ENCODE data around the gene RBFOX2. TPM values are rescaled to one million over a fixed set of nuclear protein-coding genes. Genes with fewer than 3 reads are reported as not detected.

Gene RBFOX2
- total and polyA plus RNA-seq, 2 donors (not counting 3 experiments of a cell fraction or from before 2014, with no cell fraction given), result 125 to 142 TPM

DNA sequence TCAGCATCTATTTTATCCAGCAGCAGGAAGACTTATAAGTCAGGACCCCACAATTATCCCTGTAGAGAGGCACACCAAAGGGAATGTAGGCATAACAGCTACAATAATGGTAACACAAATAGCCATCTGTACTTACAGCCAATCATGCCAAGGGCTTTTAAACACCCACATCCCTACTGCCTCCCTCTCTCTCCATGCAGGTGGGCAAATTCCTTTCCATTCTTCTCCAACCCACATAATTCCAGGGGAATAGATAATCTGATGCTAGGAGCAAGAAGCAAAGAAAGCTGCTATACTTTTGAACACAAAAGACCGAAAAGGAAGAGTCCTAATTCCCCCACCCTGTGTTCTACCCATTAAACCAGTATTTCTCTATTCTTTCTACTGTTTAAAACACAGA lies 46.7 kb downstream of the RBFOX2 start:
- Histone ChIP-seq H3K4me3 (replicated peaks in 1 of 3; ENCODE audit: insufficient read depth in 1 of 3, low read depth in 1 of 3, low read length in 3 of 3) (no peak overlapping the region), H3K79me2 (ENCODE audit: control insufficient read depth, insufficient read depth, low read length) (peaks cover 48% of the 10 kb centered on the region), H3K27me3 (ENCODE audit: control insufficient read depth in 2 of 2, insufficient read depth in 2 of 2, low read length in 2 of 2) (no peaks in the 10 kb centered on the region), H3K36me3 (ENCODE audit: control insufficient read depth in 2 of 2, extremely low read depth in 1 of 2, insufficient read depth in 2 of 2, low read length in 2 of 2) (no peaks in the 10 kb centered on the region), H3K27ac (ENCODE audit: insufficient read depth, low read depth, low read length) (no peak overlapping the region), H3K9ac (replicated peaks; ENCODE audit: extremely low read depth, insufficient read depth, low read length) (no peak overlapping the region), H3K4me1 (ENCODE audit: control insufficient read depth, extremely low read depth, insufficient read depth, low read length) (peaks cover 13% of the 10 kb centered on the region), H3K9me3 (replicated peaks; ENCODE audit: control insufficient read depth, insufficient read depth, low read length) (no peaks in the 10 kb centered on the region), H3K9me1 (replicated peaks; ENCODE audit: control insufficient read depth, extremely low read depth, insufficient read depth, low read length) (no peaks in the 10 kb centered on the region), H4K20me1 (replicated peaks; ENCODE audit: control insufficient read depth, extremely low read depth, insufficient read depth, low read length) (no peaks in the 10 kb centered on the region), H2AFZ (ENCODE audit: low read depth, low read length) (no peak overlapping the region), H3K4me2 (ENCODE audit: insufficient read depth, low read length) (no peak overlapping the region)
- no TSS peak for BruUV-seq (replicated peaks)
- intact Hi-C loops (cut with micrococcal nuclease) (no loop called here), dilution Hi-C loops (cut with MboI; ENCODE audit: extremely low pct_ligation_motif_present, low sequenced_read_pairs) (no loop called here)
- TF ChIP-seq FOS (IDR thresholded peaks at IDR 0.05; ENCODE audit: borderline replicate concordance, insufficient read depth, low read length) (no peak), GATA2 (IDR thresholded peaks at IDR 0.05; ENCODE audit: insufficient read depth, insufficient read length, low read depth, low read length) (no peak), CTCF (IDR thresholded peaks at IDR 0.05; ENCODE audit: extremely low read depth in 1 of 2, insufficient read depth in 1 of 2, low read depth in 1 of 2, low read length in 2 of 2) (no peak), JUN (IDR thresholded peaks at IDR 0.05; ENCODE audit: borderline replicate concordance, insufficient read depth, insufficient read length, low read depth) (no peak), POLR2AphosphoS5 (IDR thresholded peaks at IDR 0.05; ENCODE audit: insufficient read depth, low read depth, low read length) (no peak), POLR2A (IDR thresholded peaks at IDR 0.05; ENCODE audit: low read depth, low read length) (no peak), MAX (IDR thresholded peaks at IDR 0.05; ENCODE audit: insufficient read depth, insufficient read length) (no peak), EZH2 (IDR thresholded peaks at IDR 0.05; ENCODE audit: borderline replicate concordance, low read depth, low read length, severe bottlenecking) (no peak), MYC (IDR thresholded peaks at IDR 0.05; ENCODE audit: low read depth, low read length) (no peak)
- ChIA-PET POLR2A (no interaction called here), CTCF (interaction anchor here (1.1 to 2.7 kb wide), 7 partner anchors 10 to 84 kb away, joined by 3 to 13 read pairs (median 4); partner anchors contain the start of gene RBFOX2)
- DNase-seq (ENCODE audit: low read depth, low spot score), result no peak
- no peak for FAIRE-seq
